Smooth muscle cell (in vitro differentiated cells): ENCODE results near the gene TMEM258. TPM values are rescaled to one million over a fixed set of nuclear protein-coding genes. Genes with fewer than 3 reads are reported as not detected.

Experiments used
- DNase-seq: peaks from one replicate; lab custom pipeline; 2025; ENCODE audit not compliant: unreplicated experiment; lab: John Stamatoyannopoulos, UW
- H2AFZ ChIP-seq: fragments of 200-600 bp; sonication (generic); 2 replicates; pipeline ENCODE4 v1.6.0; 2016; ENCODE audit warnings: antibody characterized with exemption, low read depth, mild to moderate bottlenecking
- H3F3A ChIP-seq: fragments of 200-600 bp; sonication (generic); 2 replicates; pipeline ENCODE4 v1.6.0; 2017; ENCODE audit warnings: antibody characterized with exemption, low read depth
- H3K27ac ChIP-seq: fragments of 200-600 bp; sonication (generic); 2 replicates; pipeline ENCODE4 v1.5.1; 2016; ENCODE audit warnings: low read depth, mild to moderate bottlenecking
- H3K27me3 ChIP-seq: fragments of 200-600 bp; sonication (generic); 2 replicates; pipeline ENCODE4 v1.6.1; 2016; ENCODE audit warnings: low read depth, mild to moderate bottlenecking
- H3K36me3 ChIP-seq: fragments of 200-600 bp; sonication (generic); 2 replicates; pipeline ENCODE4 v1.5.1; 2016; ENCODE audit warnings: low read depth
- H3K4me1 ChIP-seq: fragments of 200-600 bp; sonication (generic); 2 replicates; pipeline ENCODE4 v1.5.1; 2016; ENCODE audit warnings: low read depth
- H3K4me2 ChIP-seq: fragments of 200-600 bp; sonication (generic); 2 replicates; pipeline ENCODE4 v1.6.0; 2016; ENCODE audit warnings: mild to moderate bottlenecking
- H3K4me3 ChIP-seq: fragments of 200-600 bp; sonication (generic); 2 replicates; pipeline ENCODE4 v1.5.1; 2016; ENCODE audit warnings: mild to moderate bottlenecking
- H3K79me2 ChIP-seq: fragments of 200-600 bp; sonication (generic); 2 replicates; pipeline ENCODE4 v1.6.0; 2016; ENCODE audit warnings: low read depth, mild to moderate bottlenecking
- H3K9ac ChIP-seq: fragments of 200-600 bp; sonication (generic); 2 replicates; pipeline ENCODE4 v1.6.0; 2016; ENCODE audit warnings: low read depth
- H3K9me3 ChIP-seq: fragments of 200-600 bp; sonication (generic); replicated peaks from 2 replicates; pipeline ENCODE4 v1.5.1; 2016; ENCODE audit warnings: low read depth
- H4K20me1 ChIP-seq: fragments of 200-600 bp; sonication (generic); 2 replicates; pipeline ENCODE4 v1.6.0; 2016; ENCODE audit warnings: low read depth
- WGBS: methylation state at CpG from one replicate; pipeline ENCODE4 v1.1.7; 2016; ENCODE audit warnings: low lambda C conversion rate; 5-methylcytosine and 5-hydroxymethylcytosine counted together
- polyA plus RNA-seq: library from polyadenylated mRNA; unstranded; fragments of >200 nt; fragmentation: Nextera tagmentation; extraction: Ambion mirVana; gene quantifications from 2 replicates; pipeline ENCODE4 v1.2.1, GENCODE V29; 2016
- total RNA-seq: library from RNA; depleted of rRNA; stranded (reverse); fragments of >200 nt; gene quantifications from 2 replicates; pipeline ENCODE4 v1.2.3, GENCODE V29; 2014
- TF ChIP-seq, protein P1 (sequence below): fragments of 200-600 bp; sonication (generic); IDR thresholded peaks from 2 replicates; pipeline ENCODE4 v1.5.1; 2017; ENCODE audit warnings: borderline replicate concordance, mild to moderate bottlenecking, antibody characterized with exemption; ENCODE audit not compliant: insufficient read depth, poor library complexity, severe bottlenecking

TMEM258 gene
- total and polyA plus RNA-seq, 2 experiments from 2014 or later = 118 to 300 TPM

- Histone ChIP-seq H3K36me3 (no peaks in the 10 kb centered on the region), H3K4me3 (no peak overlapping the region), H2AFZ (no peak overlapping the region), H3F3A (peaks cover 30% of the 10 kb centered on the region), H3K9me3 (no peaks in the 10 kb centered on the region), H3K27me3 (no peaks in the 10 kb centered on the region), H3K4me1 (peaks cover 10% of the 10 kb centered on the region), H4K20me1 (no peaks in the 10 kb centered on the region), H3K9ac (no peak overlapping the region), H3K4me2 (no peak overlapping the region), H3K27ac (peak overlapping the region; percentile 6), H3K79me2 (peaks cover 24% of the 10 kb centered on the region)
- 52% methylated on average over 3 of the region's 3 CpGs for WGBS
- TF ChIP-seq, protein P1, sequence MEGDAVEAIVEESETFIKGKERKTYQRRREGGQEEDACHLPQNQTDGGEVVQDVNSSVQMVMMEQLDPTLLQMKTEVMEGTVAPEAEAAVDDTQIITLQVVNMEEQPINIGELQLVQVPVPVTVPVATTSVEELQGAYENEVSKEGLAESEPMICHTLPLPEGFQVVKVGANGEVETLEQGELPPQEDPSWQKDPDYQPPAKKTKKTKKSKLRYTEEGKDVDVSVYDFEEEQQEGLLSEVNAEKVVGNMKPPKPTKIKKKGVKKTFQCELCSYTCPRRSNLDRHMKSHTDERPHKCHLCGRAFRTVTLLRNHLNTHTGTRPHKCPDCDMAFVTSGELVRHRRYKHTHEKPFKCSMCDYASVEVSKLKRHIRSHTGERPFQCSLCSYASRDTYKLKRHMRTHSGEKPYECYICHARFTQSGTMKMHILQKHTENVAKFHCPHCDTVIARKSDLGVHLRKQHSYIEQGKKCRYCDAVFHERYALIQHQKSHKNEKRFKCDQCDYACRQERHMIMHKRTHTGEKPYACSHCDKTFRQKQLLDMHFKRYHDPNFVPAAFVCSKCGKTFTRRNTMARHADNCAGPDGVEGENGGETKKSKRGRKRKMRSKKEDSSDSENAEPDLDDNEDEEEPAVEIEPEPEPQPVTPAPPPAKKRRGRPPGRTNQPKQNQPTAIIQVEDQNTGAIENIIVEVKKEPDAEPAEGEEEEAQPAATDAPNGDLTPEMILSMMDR = peak; percentile 85
- no peak for DNase-seq
Observed at GRCh38 chr11:61797263-61797944, 5.0 kb upstream of the TMEM258 start.

DNA sequence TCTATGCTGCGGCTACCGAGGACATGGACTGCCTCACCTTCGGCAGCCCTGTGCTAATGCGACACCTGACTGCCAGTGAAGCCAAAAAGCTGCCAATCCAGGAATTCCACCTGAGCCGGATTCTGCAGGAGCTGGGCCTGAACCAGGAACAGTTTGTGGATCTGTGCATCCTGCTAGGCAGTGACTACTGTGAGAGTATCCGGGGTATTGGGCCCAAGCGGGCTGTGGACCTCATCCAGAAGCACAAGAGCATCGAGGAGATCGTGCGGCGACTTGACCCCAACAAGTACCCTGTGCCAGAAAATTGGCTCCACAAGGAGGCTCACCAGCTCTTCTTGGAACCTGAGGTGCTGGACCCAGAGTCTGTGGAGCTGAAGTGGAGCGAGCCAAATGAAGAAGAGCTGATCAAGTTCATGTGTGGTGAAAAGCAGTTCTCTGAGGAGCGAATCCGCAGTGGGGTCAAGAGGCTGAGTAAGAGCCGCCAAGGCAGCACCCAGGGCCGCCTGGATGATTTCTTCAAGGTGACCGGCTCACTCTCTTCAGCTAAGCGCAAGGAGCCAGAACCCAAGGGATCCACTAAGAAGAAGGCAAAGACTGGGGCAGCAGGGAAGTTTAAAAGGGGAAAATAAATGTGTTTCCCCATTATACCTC is 3.6 kb upstream of the TMEM258 start:
- Histone ChIP-seq H3F3A (peaks cover 24% of the 10 kb centered on the region), H3K4me3 (no peak overlapping the region), H3K9ac (no peak overlapping the region), H3K4me1 (peaks cover 16% of the 10 kb centered on the region), H3K27ac (no peak overlapping the region), H3K36me3 (no peaks in the 10 kb centered on the region), H3K79me2 (peaks cover 32% of the 10 kb centered on the region), H3K4me2 (no peak overlapping the region), H4K20me1 (no peaks in the 10 kb centered on the region), H3K27me3 (no peaks in the 10 kb centered on the region), H3K9me3 (no peaks in the 10 kb centered on the region), H2AFZ (no peak overlapping the region)
- no peak for DNase-seq
- TF ChIP-seq, protein P1 = no peak
- WGBS = 99% methylated on average over 18 of the region's 18 CpGs

DNA sequence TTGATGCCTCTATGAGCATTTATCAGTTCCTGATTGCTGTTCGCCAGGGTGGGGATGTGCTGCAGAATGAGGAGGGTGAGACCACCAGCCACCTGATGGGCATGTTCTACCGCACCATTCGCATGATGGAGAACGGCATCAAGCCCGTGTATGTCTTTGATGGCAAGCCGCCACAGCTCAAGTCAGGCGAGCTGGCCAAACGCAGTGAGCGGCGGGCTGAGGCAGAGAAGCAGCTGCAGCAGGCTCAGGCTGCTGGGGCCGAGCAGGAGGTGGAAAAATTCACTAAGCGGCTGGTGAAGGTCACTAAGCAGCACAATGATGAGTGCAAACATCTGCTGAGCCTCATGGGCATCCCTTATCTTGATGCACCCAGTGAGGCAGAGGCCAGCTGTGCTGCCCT is 3.1 kb upstream of the TMEM258 start:
- H3K27me3 ChIP-seq = no peaks in the 10 kb centered on the region
- H3K4me1 ChIP-seq = peaks cover 16% of the 10 kb centered on the region
- no peak overlapping the region for H3K9ac ChIP-seq
- DNase-seq = no peak
- H3F3A ChIP-seq = peaks cover 19% of the 10 kb centered on the region
- no peak overlapping the region for H3K4me3 ChIP-seq
- no peaks in the 10 kb centered on the region for H3K36me3 ChIP-seq
- H2AFZ ChIP-seq = no peak overlapping the region
- H3K9me3 ChIP-seq = no peaks in the 10 kb centered on the region
- H4K20me1 ChIP-seq = no peaks in the 10 kb centered on the region
- 96% methylated on average over 12 of the region's 12 CpGs for WGBS
- TF ChIP-seq, protein P1 = no peak
- no peak overlapping the region for H3K4me2 ChIP-seq
- peaks cover 38% of the 10 kb centered on the region for H3K79me2 ChIP-seq
- H3K27ac ChIP-seq = no peak overlapping the region
